Endothelial cell (in vitro differentiated cells): Measurements from ENCODE around the gene ZBTB33. TPM values are rescaled to one million over a fixed set of nuclear protein-coding genes. Genes with fewer than 3 reads are reported as not detected.

Experiments
- DNase-seq: peaks from one replicate; pipeline ENCODE4 v3.0.0; 2021; ENCODE audit warnings: low spot score
- H3K27ac Mint-ChIP-seq: one replicate; pipeline ENCODE4 v1.8.0; 2021; ENCODE audit warnings: mixed read lengths, inconsistent platforms; ENCODE audit not compliant: unreplicated experiment
- H3K27me3 Mint-ChIP-seq: one replicate; pipeline ENCODE4 v1.8.0; 2021; ENCODE audit warnings: mild to moderate bottlenecking, moderate library complexity, mixed read lengths, inconsistent platforms; ENCODE audit not compliant: unreplicated experiment
- H3K36me3 Mint-ChIP-seq: one replicate; pipeline ENCODE4 v1.8.0; 2021; ENCODE audit warnings: mild to moderate bottlenecking, low read depth, mixed read lengths, inconsistent platforms; ENCODE audit not compliant: unreplicated experiment
- H3K4me1 Mint-ChIP-seq: one replicate; pipeline ENCODE4 v1.8.0; 2021; ENCODE audit warnings: mild to moderate bottlenecking, mixed read lengths, inconsistent platforms; ENCODE audit not compliant: unreplicated experiment
- H3K4me3 Mint-ChIP-seq: one replicate; pipeline ENCODE4 v1.8.0; 2021; ENCODE audit warnings: mild to moderate bottlenecking, mixed read lengths, inconsistent platforms; ENCODE audit not compliant: unreplicated experiment
- H3K9me3 Mint-ChIP-seq: one replicate; pipeline ENCODE4 v1.8.0; 2021; ENCODE audit warnings: mixed read lengths, inconsistent platforms; ENCODE audit not compliant: unreplicated experiment
- total RNA-seq: library from RNA; stranded (reverse); fragmentation: NEBNext Ultra II Directional; extraction: Animal tissue kit (Norgen Biotek cat#: 25700); gene quantifications from one replicate; pipeline ENCODE4 v1.2.1, GENCODE V29; 2021; ENCODE audit not compliant: unreplicated experiment
- TF ChIP-seq, protein P1 (sequence below): fragments of 200-600 bp; sonication (generic); IDR thresholded peaks from one replicate; pipeline ENCODE4 v1.5.0; 2021; ENCODE audit warnings: antibody characterized with exemption; ENCODE audit not compliant: unreplicated experiment

The ZBTB33 gene
- total RNA-seq, 1 donor from 2014 or later: 21.0 TPM

DNA sequence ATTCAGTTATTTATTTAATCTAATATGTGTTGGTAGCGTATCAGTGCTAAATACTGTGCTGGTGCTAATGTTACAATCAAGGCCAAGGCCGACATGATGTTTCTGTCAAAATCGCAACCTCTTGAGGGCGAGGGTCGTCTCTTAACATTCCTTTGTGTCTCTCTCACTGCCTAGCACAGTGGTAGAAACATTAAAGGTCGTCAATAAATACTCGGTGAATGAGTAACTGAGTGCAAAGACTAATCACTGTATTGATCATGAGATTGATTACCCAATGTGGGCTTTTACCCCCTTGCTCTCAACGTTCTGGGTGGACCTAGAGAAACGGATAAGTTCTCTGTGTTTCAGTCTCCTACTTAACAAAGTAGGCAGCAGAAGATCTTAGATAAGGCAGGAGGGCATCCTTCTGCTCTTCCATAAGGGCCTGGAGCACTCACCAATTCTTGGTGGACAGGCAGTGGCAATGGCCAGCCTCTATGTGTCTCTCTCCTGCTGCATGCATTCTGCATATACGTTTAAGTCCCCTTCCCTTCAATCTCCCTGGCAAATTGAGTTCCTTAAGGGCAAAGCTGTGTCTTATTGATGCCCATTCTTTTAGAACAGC, 30.5 kb downstream of the ZBTB33 start:
- Mint-ChIP-seq H3K4me3 (no peak overlapping the region), H3K27me3 (peaks cover 1% of the 10 kb centered on the region), H3K36me3 (peaks cover 4% of the 10 kb centered on the region), H3K4me1 (peaks cover 11% of the 10 kb centered on the region), H3K27ac (no peak overlapping the region), H3K9me3 (no peaks in the 10 kb centered on the region)
- TF ChIP-seq, protein P1, sequence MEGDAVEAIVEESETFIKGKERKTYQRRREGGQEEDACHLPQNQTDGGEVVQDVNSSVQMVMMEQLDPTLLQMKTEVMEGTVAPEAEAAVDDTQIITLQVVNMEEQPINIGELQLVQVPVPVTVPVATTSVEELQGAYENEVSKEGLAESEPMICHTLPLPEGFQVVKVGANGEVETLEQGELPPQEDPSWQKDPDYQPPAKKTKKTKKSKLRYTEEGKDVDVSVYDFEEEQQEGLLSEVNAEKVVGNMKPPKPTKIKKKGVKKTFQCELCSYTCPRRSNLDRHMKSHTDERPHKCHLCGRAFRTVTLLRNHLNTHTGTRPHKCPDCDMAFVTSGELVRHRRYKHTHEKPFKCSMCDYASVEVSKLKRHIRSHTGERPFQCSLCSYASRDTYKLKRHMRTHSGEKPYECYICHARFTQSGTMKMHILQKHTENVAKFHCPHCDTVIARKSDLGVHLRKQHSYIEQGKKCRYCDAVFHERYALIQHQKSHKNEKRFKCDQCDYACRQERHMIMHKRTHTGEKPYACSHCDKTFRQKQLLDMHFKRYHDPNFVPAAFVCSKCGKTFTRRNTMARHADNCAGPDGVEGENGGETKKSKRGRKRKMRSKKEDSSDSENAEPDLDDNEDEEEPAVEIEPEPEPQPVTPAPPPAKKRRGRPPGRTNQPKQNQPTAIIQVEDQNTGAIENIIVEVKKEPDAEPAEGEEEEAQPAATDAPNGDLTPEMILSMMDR: no peak
- DNase-seq: no peak

DNA sequence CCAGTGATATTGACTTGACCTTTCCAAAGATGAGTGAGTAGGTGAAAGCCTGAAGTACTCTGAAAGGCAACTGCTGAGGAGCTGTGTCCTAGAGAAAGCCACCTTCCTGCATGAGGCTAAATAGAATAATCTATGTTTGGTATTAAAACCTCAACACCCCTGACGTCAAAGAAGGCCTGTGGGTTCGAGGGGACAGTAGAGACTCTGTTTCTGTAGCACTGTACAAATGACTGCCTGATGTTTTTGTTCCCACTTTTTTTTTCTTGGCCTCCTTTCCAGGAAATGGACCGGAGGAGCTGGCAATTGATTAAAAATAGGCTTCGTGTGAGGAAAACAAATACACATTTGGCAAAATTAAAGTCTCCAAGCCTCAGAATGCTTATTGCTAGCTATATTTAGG, 31.1 kb downstream of the ZBTB33 start:
- TF ChIP-seq, protein P1: no peak
- Mint-ChIP-seq H3K9me3 (no peaks in the 10 kb centered on the region), H3K36me3 (peaks cover 4% of the 10 kb centered on the region), H3K4me3 (no peak overlapping the region), H3K4me1 (peaks cover 11% of the 10 kb centered on the region), H3K27ac (no peak overlapping the region), H3K27me3 (peaks cover 1% of the 10 kb centered on the region)
- no peak for DNase-seq

DNA sequence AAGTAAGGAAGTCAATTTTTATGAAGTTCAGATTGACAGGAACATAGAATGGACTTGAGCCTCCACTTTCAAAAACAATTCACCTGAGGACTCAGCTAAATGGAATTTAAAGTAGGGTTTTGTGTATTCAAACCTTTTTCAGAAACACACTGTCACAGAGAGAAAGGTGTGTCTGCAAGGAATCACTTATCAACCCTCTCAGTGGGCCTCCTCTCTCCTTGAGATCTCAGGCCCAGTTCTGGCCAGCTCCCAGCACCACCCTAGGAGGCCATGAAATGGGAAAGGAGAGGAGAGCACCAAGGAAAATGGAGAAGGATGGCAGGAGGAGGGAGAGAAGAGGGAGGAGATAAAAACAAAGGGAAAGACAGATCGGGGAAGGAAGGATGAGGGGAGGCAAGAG, 32.1 kb downstream of the ZBTB33 start:
- Mint-ChIP-seq H3K27ac (no peak overlapping the region), H3K27me3 (peaks cover 1% of the 10 kb centered on the region), H3K9me3 (no peaks in the 10 kb centered on the region), H3K36me3 (peaks cover 4% of the 10 kb centered on the region), H3K4me1 (peaks cover 14% of the 10 kb centered on the region), H3K4me3 (no peak overlapping the region)
- TF ChIP-seq, protein P1: no peak
- DNase-seq: no peak

- TF ChIP-seq, protein P1: no peak
- H3K27me3 Mint-ChIP-seq: peaks cover 1% of the 10 kb centered on the region
- no peaks in the 10 kb centered on the region for H3K9me3 Mint-ChIP-seq
- H3K4me3 Mint-ChIP-seq: no peak overlapping the region
- peaks cover 4% of the 10 kb centered on the region for H3K36me3 Mint-ChIP-seq
- DNase-seq: no peak
- no peak overlapping the region for H3K27ac Mint-ChIP-seq
- peaks cover 14% of the 10 kb centered on the region for H3K4me1 Mint-ChIP-seq
Measured at GRCh38 chrX:120286733-120287512, 36.3 kb downstream of the ZBTB33 start.

DNA sequence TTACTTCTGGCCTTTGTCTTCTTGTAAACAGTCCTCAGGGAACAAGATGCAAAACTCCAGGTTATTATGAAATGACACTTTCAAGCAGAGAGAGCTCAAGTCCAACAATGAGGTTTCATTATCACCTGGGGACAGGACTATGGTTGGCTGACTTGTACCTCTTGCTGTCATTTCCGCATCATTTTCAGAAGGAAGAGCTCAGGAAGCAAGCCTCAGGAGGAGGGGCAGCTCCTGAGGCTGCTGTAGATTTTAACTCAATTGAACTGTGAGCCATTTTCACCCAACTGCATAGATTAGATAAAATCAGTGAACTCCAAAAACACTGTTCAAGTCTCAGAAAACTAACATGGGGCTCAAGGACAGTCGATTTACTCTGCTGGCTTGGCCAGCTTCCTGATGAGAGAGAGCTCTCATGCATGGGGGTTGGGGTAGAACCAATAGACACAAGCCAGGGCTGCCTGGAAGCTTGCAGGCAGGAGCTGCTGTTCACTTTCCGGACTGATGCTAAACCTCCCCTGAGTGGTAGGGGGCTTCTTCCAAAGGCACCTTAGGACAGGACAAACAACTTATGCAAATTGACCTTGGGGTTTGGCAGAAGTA, 37.0 kb downstream of the ZBTB33 start:
- Mint-ChIP-seq H3K4me1 (peaks cover 14% of the 10 kb centered on the region), H3K27me3 (peaks cover 1% of the 10 kb centered on the region), H3K9me3 (no peaks in the 10 kb centered on the region), H3K4me3 (no peak overlapping the region), H3K36me3 (peaks cover 4% of the 10 kb centered on the region), H3K27ac (no peak overlapping the region)
- no peak for DNase-seq
- TF ChIP-seq, protein P1: no peak
